Thoracic aorta (tissue), 2 donors: ENCODE results near the gene PIAS4. TPM values are rescaled to one million over a fixed set of nuclear protein-coding genes. Genes with fewer than 3 reads are reported as not detected.

Source experiments
- ATAC-seq: fragments of 150-250 bp; one replicate; pipeline ENCODE4 v1.8.0; 2017; ENCODE audit warnings: low read depth; ENCODE audit not compliant: insufficient number of reproducible peaks, low FRiP score
- DNase-seq: peaks from one replicate; pipeline ENCODE4 v3.0.0-alpha.2; 2020; ENCODE audit warnings: low spot score
- H3K27ac ChIP-seq, 2 donors: fragments of 200-600 bp; sonication (generic); 1 replicate in 1 of 2; 2 replicates in 1 of 2; pipeline ENCODE4 v1.5.1; 2016; ENCODE audit warnings: mild to moderate bottlenecking in 2 of 2, moderate library complexity in 2 of 2
- H3K27me3 ChIP-seq: fragments of 200-600 bp; sonication (generic); replicated peaks from 2 replicates; pipeline ENCODE4 v1.6.0; 2016; ENCODE audit warnings: mild to moderate bottlenecking; ENCODE audit not compliant: insufficient read depth
- H3K36me3 ChIP-seq: fragments of 200-600 bp; sonication (generic); one replicate; pipeline ENCODE4 v1.5.1; 2016
- H3K4me1 ChIP-seq, 2 donors: fragments of 200-600 bp; sonication (generic); 1 replicate in 1 of 2; 2 replicates in 1 of 2; pipeline versions ENCODE4 v1.5.1 to v1.6.0; 2016; ENCODE audit warnings: low read depth in 2 of 2, mild to moderate bottlenecking in 1 of 2; ENCODE audit not compliant: control insufficient read depth in 1 of 2
- H3K4me3 ChIP-seq: fragments of 200-600 bp; sonication (generic); 2 replicates; pipeline ENCODE4 v1.5.1; 2016; ENCODE audit warnings: mild to moderate bottlenecking
- H3K9me3 ChIP-seq: fragments of 200-600 bp; sonication (generic); 2 replicates; pipeline ENCODE4 v1.5.1; 2016
- CTCF ChIP-seq: fragments of 200-600 bp; sonication (generic); IDR thresholded peaks from one replicate; pipeline ENCODE4 v1.5.1; 2019; ENCODE audit warnings: antibody characterized with exemption
- total RNA-seq, 2 donors: library from RNA; depleted of rRNA; stranded (reverse); fragments of >200 nt; gene quantifications; one replicate each; pipeline versions ENCODE4 v1.1.0 to v1.2.3, GENCODE V29; 2016

Gene PIAS4
- total RNA-seq, 2 donors from 2014 or later: 10.2 to 32.2 TPM

GRCh38 chr19:4067396-4068046 is 60.0 kb downstream of the PIAS4 start:
- ATAC-seq (no peak), DNase-seq (no peak)
- H3K27ac ChIP-seq: peak overlapping the region; percentile 79 to 88

GRCh38 chr19:4068047-4068966 is 60.8 kb downstream of the PIAS4 start:
- no peak for DNase-seq
- no peak for TF ChIP-seq CTCF
- H3K9me3 ChIP-seq: no peaks in the 10 kb centered on the region
- H3K36me3 ChIP-seq: no peaks in the 10 kb centered on the region
- peak overlapping the region; percentile 99 for H3K4me3 ChIP-seq
- H3K27me3 ChIP-seq: no peaks in the 10 kb centered on the region
- ATAC-seq: no peak
- peaks cover 8 to 13% of the 10 kb centered on the region in 2 donors for H3K4me1 ChIP-seq
- H3K27ac ChIP-seq: peak overlapping the region; percentile 79 to 88

More at GRCh38 chr19:4067396-4068046, 60.0 kb downstream of the PIAS4 start:
- no peaks in the 10 kb centered on the region for H3K9me3 ChIP-seq
- TF ChIP-seq CTCF: no peak
- H3K4me3 ChIP-seq: peak overlapping the region; percentile 99
- no peaks in the 10 kb centered on the region for H3K27me3 ChIP-seq
- no peaks in the 10 kb centered on the region for H3K36me3 ChIP-seq
- peaks cover 15 to 21% of the 10 kb centered on the region in 2 donors for H3K4me1 ChIP-seq

- Histone ChIP-seq H3K27me3 (no peaks in the 10 kb centered on the region), H3K9me3 (no peaks in the 10 kb centered on the region), H3K4me1 (peaks cover 4 to 7% of the 10 kb centered on the region in 2 donors), H3K36me3 (no peaks in the 10 kb centered on the region), H3K4me3 (no peak overlapping the region), H3K27ac (no peak overlapping the region)
- DNase-seq (no peak), ATAC-seq (no peak)
- TF ChIP-seq CTCF: no peak
These were observed 61.9 kb downstream of the PIAS4 start for GRCh38 chr19:4069331-4069959.

- Histone ChIP-seq H3K4me1 (peaks cover 4 to 7% of the 10 kb centered on the region in 2 donors), H3K9me3 (no peaks in the 10 kb centered on the region), H3K4me3 (no peak overlapping the region), H3K27ac (no peak overlapping the region), H3K36me3 (no peaks in the 10 kb centered on the region), H3K27me3 (no peaks in the 10 kb centered on the region)
- DNase-seq (no peak), ATAC-seq (no peak)
- TF ChIP-seq CTCF: no peak
These were observed 64.1 kb downstream of the PIAS4 start for GRCh38 chr19:4071610-4072009.

GRCh38 chr19:4075373-4075772 is 67.8 kb downstream of the PIAS4 start:
- no peaks in the 10 kb centered on the region for H3K9me3 ChIP-seq
- H3K27me3 ChIP-seq: no peaks in the 10 kb centered on the region
- TF ChIP-seq CTCF: no peak
- no peaks in the 10 kb centered on the region for H3K36me3 ChIP-seq
- H3K27ac ChIP-seq: no peak overlapping the region
- H3K4me1 ChIP-seq: peaks cover 5 to 6% of the 10 kb centered on the region in 2 donors
- DNase-seq (no peak), ATAC-seq (no peak)
- H3K4me3 ChIP-seq: no peak overlapping the region
